Esophagus muscularis mucosa (tissue), 4 donors: ENCODE results near the gene PSAP. TPM values are rescaled to one million over a fixed set of nuclear protein-coding genes. Genes with fewer than 3 reads are reported as not detected.
A peak's percentile ranks its signal among the peaks of the same experiment; 100 is the strongest.
"Not testable (repeated sequence)": the region's sequence is repeated elsewhere in the genome, so short reads cannot be mapped to it uniquely, and the experiment has no call there.

Experiments used
- DNase-seq: peaks from one replicate; pipeline ENCODE4 v3.0.0-alpha.2; 2017; ENCODE audit errors: extremely low spot score
- H3K27ac ChIP-seq, 4 donors: fragments of 200-600 bp; sonication (generic); replicated peaks in 1 of 4; 1 replicate in 3 of 4; 2 replicates in 1 of 4; pipeline ENCODE4 v1.5.1; 2016 to 2019; ENCODE audit warnings: mild to moderate bottlenecking in 1 of 4
- H3K27me3 ChIP-seq, 4 donors: fragments of 200-600 bp; sonication (generic); one replicate each; pipeline versions ENCODE4 v1.5.1 to v1.6.0; 2016 to 2019
- H3K36me3 ChIP-seq, 4 donors: fragments of 200-600 bp; sonication (generic); one replicate each; pipeline ENCODE4 v1.5.1; 2016 to 2019
- H3K4me1 ChIP-seq, 4 donors: fragments of 200-600 bp; sonication (generic); one replicate each; pipeline ENCODE4 v1.5.1; 2016 to 2019
- H3K4me3 ChIP-seq, 4 donors: fragments of 200-600 bp; sonication (generic); 1 replicate in 2 of 4; 2 replicates in 2 of 4; pipeline ENCODE4 v1.5.1; 2016 to 2019; ENCODE audit warnings: mild to moderate bottlenecking in 4 of 4, moderate library complexity in 1 of 4
- H3K9me3 ChIP-seq, 4 donors: fragments of 200-600 bp; sonication (generic); 1 replicate in 3 of 4; 2 replicates in 1 of 4; pipeline ENCODE4 v1.5.1; 2016 to 2019
- CTCF ChIP-seq, 3 experiments: fragments of 200-600 bp in 2 of 3; fragments of 450-650 bp in 1 of 3; sonication (generic) in 2 of 3; IDR thresholded peaks; one replicate each; pipeline ENCODE4 v1.5.1; 2017 to 2019; ENCODE audit warnings: antibody characterized with exemption in 3 of 3, mild to moderate bottlenecking in 2 of 3, moderate library complexity in 1 of 3
- EP300 ChIP-seq: sonication (generic); formaldehyde crosslinking; IDR thresholded peaks from one replicate; pipeline ENCODE4 v1.6.1; 2017; ENCODE audit warnings: antibody characterized with exemption
- POLR2A ChIP-seq: fragments of 450-650 bp; IDR thresholded peaks from one replicate; pipeline ENCODE4 v1.6.1; 2017; ENCODE audit warnings: antibody characterized with exemption, moderate library complexity, mild to moderate bottlenecking, low read depth
- POLR2AphosphoS5 ChIP-seq, 2 donors: sonication (generic); formaldehyde crosslinking; IDR thresholded peaks; one replicate each; pipeline ENCODE4 v1.6.1; 2017; ENCODE audit warnings: antibody characterized with exemption in 2 of 2
- WGBS: methylation state at CpG from one replicate; pipeline ENCODE4 v1.1.5; 2018; 5-methylcytosine and 5-hydroxymethylcytosine counted together
- intact Hi-C: fragments of 100-400 bp; cut with DNase I; formaldehyde crosslinking; loops from one replicate; pipeline ENCODE4 v1.15.1; 2023
- total RNA-seq, 4 donors: library from RNA; depleted of rRNA; stranded (reverse); fragments of >200 nt; gene quantifications; one replicate each; pipeline versions ENCODE4 v1.1.0 to v1.2.1, GENCODE V29; 2016

PSAP gene
- total RNA-seq, 4 donors from 2014 or later, result 537 to 740 (median 698) TPM

GRCh38 chr10:71854031-71854430 lies 3.0 kb upstream of the PSAP start:
- Histone ChIP-seq H3K4me1 (peaks cover 13 to 29% (median 22%) of the 10 kb centered on the region in 4 donors), H3K27ac (peak overlapping the region in 2 of 4 donors; percentile 10 to 33), H3K9me3 (no peaks in the 10 kb centered on the region), H3K36me3 (no peaks in the 10 kb centered on the region), H3K27me3 (no peaks in the 10 kb centered on the region), H3K4me3 (no peak overlapping the region)
- TF ChIP-seq POLR2A (no peak), CTCF (IDR thresholded peaks at IDR 0.05) (no peak), POLR2AphosphoS5 (IDR thresholded peaks at IDR 0.05) (no peak)
- no peak for DNase-seq
- 52% methylated on average over 5 of the region's 5 CpGs for WGBS
- intact Hi-C loops, result no loop called here

GRCh38 chr10:71852355-71852937 lies 1.4 kb upstream of the PSAP start:
- intact Hi-C loops, result no loop called here
- peak overlapping the region in 2 of 4 donors; percentile 96 to 98 for H3K27ac ChIP-seq

GRCh38 chr10:71851465-71852095 lies 529 bp upstream of the PSAP start:
- H3K27me3 ChIP-seq, intact Hi-C loops, H3K9me3 ChIP-seq, H3K36me3 ChIP-seq, DNase-seq: not testable (repeated sequence)
- peak overlapping the region; percentile 69 to 92 (median 86) for H3K4me3 ChIP-seq
- WGBS, result 53% methylated on average over 20 of the region's 20 CpGs
- peaks cover 36 to 50% (median 45%) of the 10 kb centered on the region in 4 donors for H3K4me1 ChIP-seq
- H3K27ac ChIP-seq, result peak overlapping the region; percentile 96 to 98 (median 96)

More at GRCh38 chr10:71852355-71852937, 1.4 kb upstream of the PSAP start:
- Histone ChIP-seq H3K4me1 (peaks cover 28 to 42% (median 36%) of the 10 kb centered on the region in 4 donors), H3K36me3 (no peaks in the 10 kb centered on the region), H3K27me3 (no peaks in the 10 kb centered on the region), H3K4me3 (no peak overlapping the region), H3K9me3 (no peaks in the 10 kb centered on the region)
- WGBS, result 89% methylated on average over 11 of the region's 11 CpGs
- no peak for DNase-seq
- no peak for TF ChIP-seq EP300
- no peak for TF ChIP-seq POLR2AphosphoS5 (IDR thresholded peaks at IDR 0.05)
- TF ChIP-seq CTCF (IDR thresholded peaks at IDR 0.05), result no peak
- TF ChIP-seq POLR2A, result no peak

- 5% methylated on average over 12 of the region's 13 CpGs for WGBS
- Histone ChIP-seq H3K4me3 (peak overlapping the region; percentile 69 to 92 (median 86)), H3K27ac (peak overlapping the region; percentile 96 to 98 (median 96)), H3K9me3 (no peaks in the 10 kb centered on the region), H3K4me1 (peaks cover 46 to 64% (median 58%) of the 10 kb centered on the region in 4 donors), H3K36me3 (no peaks in the 10 kb centered on the region), H3K27me3 (no peaks in the 10 kb centered on the region)
- no peak for DNase-seq
- TF ChIP-seq CTCF (IDR thresholded peaks at IDR 0.05), result no peak
- no peak for TF ChIP-seq EP300
- TF ChIP-seq POLR2AphosphoS5 (IDR thresholded peaks at IDR 0.05), result no peak
- no peak for TF ChIP-seq POLR2A
- intact Hi-C loops, result no loop called here
Observed at GRCh38 chr10:71850021-71850742, 869 bp downstream of the PSAP start.

GRCh38 chr10:71849461-71849908 lies 1.6 kb downstream of the PSAP start:
- H3K36me3 ChIP-seq, result no peaks in the 10 kb centered on the region
- WGBS, result 85% methylated on average over 15 of the region's 17 CpGs
- intact Hi-C loops, result loop anchor here (5.0 kb wide), 1 partner anchor 38 kb away; no protein-coding TSS in a partner anchor
- H3K4me3 ChIP-seq, result peak overlapping the region; percentile 69 to 92 (median 86)
- H3K27ac ChIP-seq, result peak overlapping the region in 2 of 4 donors; percentile 48 to 96
- no peaks in the 10 kb centered on the region for H3K9me3 ChIP-seq
- DNase-seq, result no peak
- peaks cover 46 to 69% (median 61%) of the 10 kb centered on the region in 4 donors for H3K4me1 ChIP-seq
- TF ChIP-seq CTCF (IDR thresholded peaks at IDR 0.05) (no peak), EP300 (no peak)
- no peaks in the 10 kb centered on the region for H3K27me3 ChIP-seq
